Naive thymus-derived CD4-positive, alpha-beta T cell (primary cell): Measurements from ENCODE around the gene DNAJC13. TPM values are rescaled to one million over a fixed set of nuclear protein-coding genes. Genes with fewer than 3 reads are reported as not detected.

Experiments used
- ATAC-seq: fragments of 150-1000 bp; cut with Tn5 transposase; 2 replicates; pipeline ENCODE4 v1.10.0; 2021; ENCODE audit warnings: mild to moderate bottlenecking, moderate library complexity
- CTCF ChIA-PET: fragments of 350-600 bp; sonication (Branson Sonifier 250); formaldehyde crosslinking; loops from one replicate; lab custom pipeline; 2021; ENCODE audit warnings: antibody characterized with exemption; lab: Charles Lee
- POLR2A ChIA-PET: fragments of 350-600 bp; sonication (Branson Sonifier 250); formaldehyde crosslinking; loops from one replicate; lab custom pipeline; 2021; ENCODE audit warnings: antibody characterized with exemption, inconsistent platforms; lab: Charles Lee
- DNase-seq, 9 donors: peaks; one replicate each; pipeline versions ENCODE4 v3.0.0 to v3.0.0-alpha.2; 2020 to 2022; ENCODE audit warnings: mixed read lengths in 1 of 9
- H3K27ac ChIP-seq: one replicate; pipeline ENCODE4 v1.7.0; 2013; ENCODE audit warnings: mild to moderate bottlenecking, low read depth, low read length, moderate library complexity
- H3K27me3 ChIP-seq, 2 donors: one replicate each; pipeline ENCODE4 v1.7.0; 2013; ENCODE audit warnings: low read length in 2 of 2, mild to moderate bottlenecking in 2 of 2, moderate library complexity in 2 of 2; ENCODE audit not compliant: control insufficient read depth in 2 of 2, insufficient read depth in 2 of 2
- H3K36me3 ChIP-seq, 3 experiments: 1 replicate in 2 of 3; 2 replicates in 1 of 3; pipeline ENCODE4 v1.7.0; 2013; ENCODE audit warnings: low read length in 3 of 3, mild to moderate bottlenecking in 3 of 3, moderate library complexity in 1 of 3; ENCODE audit not compliant: insufficient read depth in 3 of 3, control insufficient read depth in 2 of 3
- H3K4me1 ChIP-seq, 2 donors: one replicate each; pipeline ENCODE4 v1.7.0; 2013; ENCODE audit warnings: low read length in 2 of 2, mild to moderate bottlenecking in 2 of 2, moderate library complexity in 1 of 2; ENCODE audit not compliant: control insufficient read depth in 2 of 2, insufficient read depth in 2 of 2
- H3K4me3 ChIP-seq: 2 replicates; pipeline ENCODE4 v1.7.0; 2013; ENCODE audit warnings: mild to moderate bottlenecking, low read length
- H3K9me3 ChIP-seq, 3 experiments: 1 replicate in 2 of 3; 2 replicates in 1 of 3; pipeline ENCODE4 v1.7.0; 2013; ENCODE audit warnings: low read length in 3 of 3; ENCODE audit not compliant: control insufficient read depth in 2 of 3
- H3K27ac Mint-ChIP-seq, 9 donors: one replicate each; pipeline ENCODE4 v1.8.0; 2020 to 2022; ENCODE audit warnings: mixed read lengths in 9 of 9, mild to moderate bottlenecking in 8 of 9, moderate library complexity in 5 of 9, inconsistent platforms in 2 of 9
- H3K27me3 Mint-ChIP-seq, 5 donors: one replicate each; pipeline ENCODE4 v1.8.0; 2021 to 2022; ENCODE audit warnings: mixed read lengths in 5 of 5, mild to moderate bottlenecking in 1 of 5
- H3K36me3 Mint-ChIP-seq, 5 donors: one replicate each; pipeline ENCODE4 v1.8.0; 2020 to 2022; ENCODE audit warnings: mixed read lengths in 5 of 5, mild to moderate bottlenecking in 3 of 5, inconsistent platforms in 1 of 5
- H3K4me1 Mint-ChIP-seq, 7 donors: one replicate each; pipeline ENCODE4 v1.8.0; 2020 to 2022; ENCODE audit warnings: mixed read lengths in 7 of 7, mild to moderate bottlenecking in 3 of 7, inconsistent platforms in 1 of 7
- H3K4me3 Mint-ChIP-seq, 10 donors: one replicate each; pipeline ENCODE4 v1.8.0; 2020 to 2022; ENCODE audit warnings: mild to moderate bottlenecking in 10 of 10, mixed read lengths in 10 of 10, moderate library complexity in 6 of 10, inconsistent platforms in 2 of 10
- H3K9me3 Mint-ChIP-seq, 11 donors: one replicate each; pipeline ENCODE4 v1.8.0; 2020 to 2022; ENCODE audit warnings: mixed read lengths in 11 of 11, mild to moderate bottlenecking in 4 of 11, inconsistent platforms in 1 of 11, moderate library complexity in 1 of 11
- intact Hi-C, 2 donors: fragments of 100-400 bp; cut with micrococcal nuclease; formaldehyde crosslinking; loops; one replicate each; pipeline ENCODE4 v1.15.1; 2023
- polyA plus RNA-seq, 2 donors: library from polyadenylated mRNA; unstranded; fragments of 300-500 nt; fragmentation: Illumina TruSeq; gene quantifications; one replicate each; pipeline ENCODE4 v1.2.3, GENCODE V29; 2021
- total RNA-seq, 6 experiments: library from RNA in 5 of 6; stranded (reverse) in 5 of 6; gene quantifications; 1 replicate in 5 of 6; 2 replicates in 1 of 6; pipeline ENCODE4 v1.2.3 and lab custom pipeline; 2021 to 2026

The DNAJC13 gene
- total and polyA plus RNA-seq, 7 experiments from 2014 or later = 10.3 to 41.5 (median 35.0) TPM

- H3K36me3 Mint-ChIP-seq = peaks cover 6 to 20% (median 7%) of the 10 kb centered on the region in 5 donors
- no peaks in the 10 kb centered on the region for H3K27me3 Mint-ChIP-seq
Measured at GRCh38 chr3:132433121-132433520, 15.8 kb downstream of the DNAJC13 start.

GRCh38 chr3:132435224-132435910 is 18.1 kb downstream of the DNAJC13 start:
- ATAC-seq (no peak), DNase-seq (no peak)
- Mint-ChIP-seq H3K9me3 (no peaks in the 10 kb centered on the region), H3K27me3 (no peaks in the 10 kb centered on the region), H3K4me3 (no peak overlapping the region), H3K4me1 (peaks cover 12 to 37% (median 17%) of the 10 kb centered on the region in 7 donors), H3K27ac (peak overlapping the region in 2 of 9 donors; percentile 25 to 38), H3K36me3 (peaks cover 6 to 34% (median 10%) of the 10 kb centered on the region in 5 donors)
- Histone ChIP-seq H3K9me3 (no peaks in the 10 kb centered on the region), H3K27me3 (no peaks in the 10 kb centered on the region), H3K36me3 (no peaks in the 10 kb centered on the region), H3K4me3 (no peak overlapping the region), H3K4me1 (no peaks in the 10 kb centered on the region), H3K27ac (no peak overlapping the region)
- ChIA-PET CTCF (no interaction called here), POLR2A (interaction anchor here (0.6 kb wide), 1 partner anchor 9 kb away, joined by 3 read pairs; no protein-coding TSS in a partner anchor)
- intact Hi-C loops = no loop called here

More at GRCh38 chr3:132433121-132433520, 15.8 kb downstream of the DNAJC13 start:
- Histone ChIP-seq H3K36me3 (no peaks in the 10 kb centered on the region), H3K4me1 (no peaks in the 10 kb centered on the region), H3K9me3 (no peaks in the 10 kb centered on the region), H3K27me3 (no peaks in the 10 kb centered on the region), H3K27ac (no peak overlapping the region), H3K4me3 (no peak overlapping the region)
- CTCF ChIA-PET = no interaction called here
- POLR2A ChIA-PET = no interaction called here
- H3K4me3 Mint-ChIP-seq = no peak overlapping the region
- ATAC-seq (no peak), DNase-seq (no peak)
- H3K4me1 Mint-ChIP-seq = peaks cover 10 to 39% (median 22%) of the 10 kb centered on the region in 7 donors
- intact Hi-C loops = no loop called here
- H3K27ac Mint-ChIP-seq = no peak overlapping the region
- H3K9me3 Mint-ChIP-seq = no peaks in the 10 kb centered on the region

GRCh38 chr3:132435911-132436425 is 18.7 kb downstream of the DNAJC13 start:
- H3K9me3 ChIP-seq = no peaks in the 10 kb centered on the region
- no peaks in the 10 kb centered on the region for H3K4me1 ChIP-seq
- no peak overlapping the region for H3K4me3 Mint-ChIP-seq
- H3K27ac Mint-ChIP-seq = no peak overlapping the region
- no peak overlapping the region for H3K4me3 ChIP-seq
- no peak for ATAC-seq
- no peaks in the 10 kb centered on the region for H3K36me3 ChIP-seq
- H3K27ac ChIP-seq = no peak overlapping the region
- peaks cover 6 to 34% (median 10%) of the 10 kb centered on the region in 5 donors for H3K36me3 Mint-ChIP-seq
- no peaks in the 10 kb centered on the region for H3K27me3 ChIP-seq
- no peaks in the 10 kb centered on the region for H3K27me3 Mint-ChIP-seq
- peaks cover 11 to 38% (median 15%) of the 10 kb centered on the region in 7 donors for H3K4me1 Mint-ChIP-seq
- DNase-seq = no peak
- intact Hi-C loops = no loop called here
- CTCF ChIA-PET = no interaction called here
- H3K9me3 Mint-ChIP-seq = no peaks in the 10 kb centered on the region
- POLR2A ChIA-PET = interaction anchor here (0.6 kb wide), 1 partner anchor 9 kb away, joined by 3 read pairs; no protein-coding TSS in a partner anchor

GRCh38 chr3:132443421-132443820 is 26.1 kb downstream of the DNAJC13 start:
- no peak overlapping the region for H3K27ac Mint-ChIP-seq
- H3K4me3 ChIP-seq = no peak overlapping the region
- peaks cover 0 to 16% (median 7%) of the 10 kb centered on the region in 5 donors for H3K36me3 Mint-ChIP-seq
- DNase-seq (no peak), ATAC-seq (no peak)
- POLR2A ChIA-PET = no interaction called here
- no peaks in the 10 kb centered on the region for H3K9me3 Mint-ChIP-seq
- H3K9me3 ChIP-seq = no peaks in the 10 kb centered on the region
- CTCF ChIA-PET = interaction anchor here (1.1 kb wide), 1 partner anchor 10 kb away, joined by 3 read pairs; no protein-coding TSS in a partner anchor
- H3K27me3 ChIP-seq = no peaks in the 10 kb centered on the region
- no peak overlapping the region for H3K27ac ChIP-seq
- peaks cover 8 to 48% (median 22%) of the 10 kb centered on the region in 7 donors for H3K4me1 Mint-ChIP-seq
- H3K27me3 Mint-ChIP-seq = no peaks in the 10 kb centered on the region
- peaks cover 0 to 11% (median 4%) of the 10 kb centered on the region in 3 experiments for H3K36me3 ChIP-seq
- intact Hi-C loops = no loop called here
- no peaks in the 10 kb centered on the region for H3K4me1 ChIP-seq
- H3K4me3 Mint-ChIP-seq = no peak overlapping the region

- Histone ChIP-seq H3K27me3 (no peaks in the 10 kb centered on the region), H3K9me3 (no peaks in the 10 kb centered on the region), H3K4me1 (no peaks in the 10 kb centered on the region), H3K4me3 (no peak overlapping the region), H3K27ac (no peak overlapping the region), H3K36me3 (peaks cover 0 to 11% (median 4%) of the 10 kb centered on the region in 3 experiments)
- Mint-ChIP-seq H3K27me3 (no peaks in the 10 kb centered on the region), H3K4me1 (peaks cover 8 to 42% (median 22%) of the 10 kb centered on the region in 7 donors), H3K4me3 (no peak overlapping the region), H3K36me3 (peaks cover 0 to 8% (median 6%) of the 10 kb centered on the region in 5 donors), H3K27ac (peak overlapping the region in 1 of 9 donors; percentile 14), H3K9me3 (no peaks in the 10 kb centered on the region)
- ChIA-PET CTCF (interaction anchor here (0.7 to 1.1 kb wide), 2 partner anchors 10 to 15 kb away, joined by 3 read pairs; no protein-coding TSS in a partner anchor), POLR2A (interaction anchor here (0.7 kb wide), 1 partner anchor 9 kb away, joined by 3 read pairs; no protein-coding TSS in a partner anchor)
- ATAC-seq = no peak
- no peak for DNase-seq
- intact Hi-C loops = no loop called here
Measured at GRCh38 chr3:132444383-132444782, 27.1 kb downstream of the DNAJC13 start.

- no peak for DNase-seq
- POLR2A ChIA-PET = no interaction called here
- Histone ChIP-seq H3K4me3 (no peak overlapping the region), H3K9me3 (no peaks in the 10 kb centered on the region), H3K36me3 (peaks cover under 1 to 13% (median 4%) of the 10 kb centered on the region in 3 experiments), H3K27me3 (no peaks in the 10 kb centered on the region), H3K4me1 (no peaks in the 10 kb centered on the region), H3K27ac (no peak overlapping the region)
- Mint-ChIP-seq H3K36me3 (peaks cover 0 to 10% (median 4%) of the 10 kb centered on the region in 5 donors), H3K4me3 (no peak overlapping the region), H3K27me3 (no peaks in the 10 kb centered on the region), H3K9me3 (no peaks in the 10 kb centered on the region), H3K4me1 (peaks cover 8 to 32% (median 18%) of the 10 kb centered on the region in 7 donors), H3K27ac (peak overlapping the region in 1 of 9 donors; percentile 37)
- intact Hi-C loops = no loop called here
- ATAC-seq = peak; percentile 48
- CTCF ChIA-PET = no interaction called here
Measured at GRCh38 chr3:132445817-132446216, 28.5 kb downstream of the DNAJC13 start.
